AG04449 (cell line): ENCODE measurements around the gene SCGN.
"Not testable (repeated sequence)": the region's sequence is repeated elsewhere in the genome, so short reads cannot be mapped to it uniquely, and the experiment has no call there.

Experiments
- CTCF ChIA-PET: fragments of 350-600 bp; formaldehyde crosslinking; extraction: SDS; loops from one replicate; lab custom pipeline; 2021; ENCODE audit warnings: antibody characterized with exemption; lab: Yijun Ruan, JAX
- POLR2A ChIA-PET: fragments of 400-600, 350-600 bp; formaldehyde crosslinking; extraction: SDS; loops from one replicate; lab custom pipeline; 2020; ENCODE audit warnings: antibody characterized with exemption, inconsistent platforms; lab: Yijun Ruan, JAX
- DNase-seq: peaks from one replicate; pipeline ENCODE4 v3.0.0-alpha.2; 2010; ENCODE audit warnings: low read depth, low spot score
- H3K4me3 ChIP-seq: 2 replicates; pipeline ENCODE4 v1.5.1; 2011; ENCODE audit warnings: low read depth, mild to moderate bottlenecking, control low read depth, low read length
- CTCF ChIP-seq: IDR thresholded peaks from one replicate; pipeline ENCODE4 v1.5.1; 2011; ENCODE audit warnings: mild to moderate bottlenecking, moderate library complexity, low read length, control low read depth, inconsistent platforms; ENCODE audit not compliant: insufficient read depth; ENCODE audit errors: missing control alignments

SCGN gene

GRCh38 chr6:25746968-25747367 lies 95.0 kb downstream of the SCGN start:
- no peak for DNase-seq
- no peak for TF ChIP-seq CTCF
- ChIA-PET CTCF (no interaction called here), POLR2A (no interaction called here)
- no peak overlapping the region for H3K4me3 ChIP-seq

DNA sequence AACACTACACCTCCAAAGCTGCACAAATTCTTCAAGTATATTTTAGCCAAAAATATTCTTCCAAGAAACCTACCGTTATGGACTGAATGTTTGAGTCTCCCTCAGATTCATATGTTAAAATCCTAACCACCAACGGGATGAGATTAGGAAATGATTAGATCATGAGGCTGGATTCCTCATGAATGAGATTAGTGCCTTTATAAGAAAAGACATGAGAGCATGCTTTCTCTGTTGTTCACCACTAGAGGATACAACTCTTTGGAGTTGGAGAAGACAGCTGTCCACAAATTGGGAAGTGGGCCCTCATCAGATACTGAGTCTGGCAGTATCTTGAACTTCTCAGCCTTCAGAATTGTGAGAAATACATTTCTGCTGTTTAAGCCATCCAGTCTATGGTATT lies 95.5 kb downstream of the SCGN start:
- CTCF ChIA-PET: no interaction called here
- TF ChIP-seq CTCF: no peak
- H3K4me3 ChIP-seq: no peak overlapping the region
- no peak for DNase-seq
- POLR2A ChIA-PET: no interaction called here

GRCh38 chr6:25748049-25748448 lies 96.0 kb downstream of the SCGN start:
- DNase-seq: no peak
- no peak overlapping the region for H3K4me3 ChIP-seq
- CTCF ChIA-PET: no interaction called here
- TF ChIP-seq CTCF: no peak
- POLR2A ChIA-PET: no interaction called here

- H3K4me3 ChIP-seq, DNase-seq, CTCF ChIA-PET, POLR2A ChIA-PET: not testable (repeated sequence)
Observed at GRCh38 chr6:25748601-25749517, 96.8 kb downstream of the SCGN start.

GRCh38 chr6:25749837-25750236 lies 97.8 kb downstream of the SCGN start:
- no peak for TF ChIP-seq CTCF
- no peak overlapping the region for H3K4me3 ChIP-seq
- CTCF ChIA-PET: no interaction called here
- POLR2A ChIA-PET: no interaction called here
- no peak for DNase-seq

DNA sequence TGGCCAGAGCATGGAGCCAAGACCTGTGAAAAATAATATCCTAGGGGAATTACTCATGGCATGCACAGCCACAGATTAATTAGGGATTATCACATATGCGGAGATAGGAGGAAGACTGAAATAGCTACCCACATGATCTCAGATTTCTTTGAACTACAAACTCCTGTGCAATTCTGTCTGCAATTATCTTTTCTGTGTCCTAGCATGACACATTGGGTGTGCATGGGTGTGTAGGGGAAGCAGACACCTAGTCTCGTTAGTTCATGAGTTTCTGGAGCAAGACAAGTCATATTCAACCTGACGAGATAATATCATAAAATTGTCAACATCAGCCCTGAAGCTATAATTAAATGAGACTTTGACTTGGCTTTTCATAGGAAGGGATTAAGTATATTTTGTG lies 98.9 kb downstream of the SCGN start:
- CTCF ChIA-PET: no interaction called here
- POLR2A ChIA-PET: no interaction called here
- no peak for TF ChIP-seq CTCF
- DNase-seq: no peak
- H3K4me3 ChIP-seq: no peak overlapping the region
